ENCODE data around the gene LRRC8A. TPM values are rescaled to one million over a fixed set of nuclear protein-coding genes. Genes with fewer than 3 reads are reported as not detected.

LRRC8A gene
- total and polyA plus RNA-seq, 2 of the 13 experiments (the other 11 are each of a cell fraction or from before 2014, with no cell fraction given), result 16.1 to 40.6 TPM

GRCh38 chr9:128917151-128917849 is 35.4 kb downstream of the LRRC8A start (continued):
- TF ChIP-seq, protein P1, sequence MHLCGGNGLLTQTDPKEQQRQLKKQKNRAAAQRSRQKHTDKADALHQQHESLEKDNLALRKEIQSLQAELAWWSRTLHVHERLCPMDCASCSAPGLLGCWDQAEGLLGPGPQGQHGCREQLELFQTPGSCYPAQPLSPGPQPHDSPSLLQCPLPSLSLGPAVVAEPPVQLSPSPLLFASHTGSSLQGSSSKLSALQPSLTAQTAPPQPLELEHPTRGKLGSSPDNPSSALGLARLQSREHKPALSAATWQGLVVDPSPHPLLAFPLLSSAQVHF (CRISPR knock-in tag; IDR thresholded peaks at IDR 0.05), result peak; percentile 84; the same call in 1 of the 2 replicates
- TF ChIP-seq SRSF9 (IDR thresholded peaks at IDR 0.05; ENCODE audit: borderline replicate concordance, insufficient read depth, low read depth, low read length, poor library complexity, severe bottlenecking) (no peak), SUZ12 (IDR thresholded peaks at IDR 0.05; ENCODE audit: low read depth, low read length) (no peak), ZNF354B (CRISPR knock-in tag; IDR thresholded peaks at IDR 0.05) (0 out of 2 replicates have a peak, but pooled peaks have one; percentile 67), CHD4 (IDR thresholded peaks at IDR 0.05; ENCODE audit: borderline replicate concordance, low read length) (no peak), PPARG (CRISPR knock-in tag; conservative IDR thresholded peaks at IDR 0.05) (peak; percentile 61; the same call in 1 of the 2 replicates), SMYD3 (CRISPR knock-in tag; IDR thresholded peaks at IDR 0.05) (no peak), ZBTB34 (CRISPR knock-in tag; IDR thresholded peaks at IDR 0.05) (peak; percentile 70; the same call in 1 of the 2 replicates), XBP1 (CRISPR knock-in tag; IDR thresholded peaks at IDR 0.05) (no peak), RARG (CRISPR knock-in tag; IDR thresholded peaks at IDR 0.05; ENCODE audit: low read depth) (no peak), HNRNPK (IDR thresholded peaks at IDR 0.05; ENCODE audit: low read depth, low read length, poor library complexity, severe bottlenecking) (no peak), KLF16 (CRISPR knock-in tag; IDR thresholded peaks at IDR 0.05) (no peak), ARNTL (CRISPR knock-in tag; IDR thresholded peaks at IDR 0.05) (no peak), NFYB (CRISPR knock-in tag; IDR thresholded peaks at IDR 0.05) (no peak), ZSCAN9 (CRISPR knock-in tag; IDR thresholded peaks at IDR 0.05; ENCODE audit: borderline replicate concordance) (no peak), ZNF232 (CRISPR knock-in tag; IDR thresholded peaks at IDR 0.05; ENCODE audit: borderline replicate concordance) (0 out of 2 replicates have a peak, but pooled peaks have one; percentile 69), HHEX (CRISPR knock-in tag; IDR thresholded peaks at IDR 0.05) (no peak), ZNF788 (CRISPR knock-in tag; IDR thresholded peaks at IDR 0.05; ENCODE audit: borderline replicate concordance) (peak; percentile 37; the same call in 1 of the 2 replicates), STAG1 (CRISPR knock-in tag; IDR thresholded peaks at IDR 0.05) (no peak), MAX (IDR thresholded peaks at IDR 0.05) (peak; percentile 89)
- TF ChIP-seq, protein P2, sequence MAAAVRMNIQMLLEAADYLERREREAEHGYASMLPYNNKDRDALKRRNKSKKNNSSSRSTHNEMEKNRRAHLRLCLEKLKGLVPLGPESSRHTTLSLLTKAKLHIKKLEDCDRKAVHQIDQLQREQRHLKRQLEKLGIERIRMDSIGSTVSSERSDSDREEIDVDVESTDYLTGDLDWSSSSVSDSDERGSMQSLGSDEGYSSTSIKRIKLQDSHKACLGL (CRISPR knock-in tag; IDR thresholded peaks at IDR 0.05), result 0 out of 2 replicates have a peak, but pooled peaks have one; percentile 22
- TF ChIP-seq, protein P3, sequence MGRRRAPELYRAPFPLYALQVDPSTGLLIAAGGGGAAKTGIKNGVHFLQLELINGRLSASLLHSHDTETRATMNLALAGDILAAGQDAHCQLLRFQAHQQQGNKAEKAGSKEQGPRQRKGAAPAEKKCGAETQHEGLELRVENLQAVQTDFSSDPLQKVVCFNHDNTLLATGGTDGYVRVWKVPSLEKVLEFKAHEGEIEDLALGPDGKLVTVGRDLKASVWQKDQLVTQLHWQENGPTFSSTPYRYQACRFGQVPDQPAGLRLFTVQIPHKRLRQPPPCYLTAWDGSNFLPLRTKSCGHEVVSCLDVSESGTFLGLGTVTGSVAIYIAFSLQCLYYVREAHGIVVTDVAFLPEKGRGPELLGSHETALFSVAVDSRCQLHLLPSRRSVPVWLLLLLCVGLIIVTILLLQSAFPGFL (CRISPR knock-in tag; IDR thresholded peaks at IDR 0.05), result no peak
